GM19397 (cell line): ENCODE results near the gene KIF9.
"Not testable (repeated sequence)": the region's sequence is repeated elsewhere in the genome, so short reads cannot be mapped to it uniquely, and the experiment has no call there.

ENCODE experiments used
- ATAC-seq: cut with Tn5 transposase; IDR thresholded peaks from one replicate; pipeline ENCODE4 v1.9.1; 2021; ENCODE audit warnings: mild to moderate bottlenecking, moderate library complexity; ENCODE audit not compliant: unreplicated experiment

The KIF9 gene

DNA sequence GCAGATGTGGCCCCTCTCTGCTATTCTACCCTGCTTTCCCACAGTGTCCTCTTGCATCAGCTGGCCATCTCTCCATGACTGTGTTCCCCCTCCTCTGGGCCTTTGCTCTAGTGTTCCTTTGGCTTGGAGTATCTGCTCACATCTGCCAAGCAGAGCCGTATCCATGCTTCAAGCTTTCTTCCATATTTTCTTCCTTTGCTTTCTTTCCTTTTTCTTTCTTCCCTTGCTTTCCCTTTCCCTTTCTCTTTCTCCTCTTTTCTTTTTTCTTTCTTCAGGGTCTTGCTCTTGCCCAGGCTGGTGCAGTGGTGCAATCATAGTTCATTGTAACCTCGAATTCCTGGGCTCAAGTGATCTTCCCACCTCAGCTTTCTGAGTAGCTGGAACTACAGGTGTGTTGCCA, 12.7 kb upstream of the KIF9 start:
- ATAC-seq, result no peak

GRCh38 chr3:47294392-47294791, 11.8 kb upstream of the KIF9 start:
- no peak for ATAC-seq

- ATAC-seq, result no peak
Observed at GRCh38 chr3:47293822-47294221, 11.2 kb upstream of the KIF9 start.

GRCh38 chr3:47291754-47292420, 9.3 kb upstream of the KIF9 start:
- ATAC-seq, result not testable (repeated sequence)

DNA sequence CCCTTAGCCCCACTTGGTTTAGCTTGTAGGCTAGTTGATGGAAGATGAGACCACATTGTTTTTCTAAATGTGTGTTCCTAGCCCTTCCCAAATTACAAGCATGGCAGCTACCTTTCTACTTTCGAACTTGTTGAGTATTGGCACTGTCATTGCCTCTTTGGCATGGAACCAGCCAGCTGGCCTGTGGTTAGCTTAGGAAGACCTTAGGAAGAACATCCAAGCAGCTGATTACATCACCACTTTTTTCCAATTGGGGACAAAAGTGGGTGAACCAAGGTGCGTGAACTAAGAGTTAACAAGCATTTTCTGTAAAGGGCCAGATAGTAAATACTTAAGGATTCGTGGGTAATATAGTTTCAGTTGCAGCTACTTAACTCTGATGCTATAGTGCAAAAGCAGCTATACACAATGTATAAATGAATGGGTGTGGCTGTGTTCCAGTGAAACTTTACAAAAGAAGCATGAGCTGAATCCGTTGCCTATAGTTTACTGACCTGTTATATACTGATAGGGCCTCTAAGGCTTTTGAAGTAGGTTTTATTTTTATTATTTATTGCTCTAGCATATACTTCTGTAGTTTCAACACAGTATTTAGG, 8.7 kb upstream of the KIF9 start:
- no peak for ATAC-seq

DNA sequence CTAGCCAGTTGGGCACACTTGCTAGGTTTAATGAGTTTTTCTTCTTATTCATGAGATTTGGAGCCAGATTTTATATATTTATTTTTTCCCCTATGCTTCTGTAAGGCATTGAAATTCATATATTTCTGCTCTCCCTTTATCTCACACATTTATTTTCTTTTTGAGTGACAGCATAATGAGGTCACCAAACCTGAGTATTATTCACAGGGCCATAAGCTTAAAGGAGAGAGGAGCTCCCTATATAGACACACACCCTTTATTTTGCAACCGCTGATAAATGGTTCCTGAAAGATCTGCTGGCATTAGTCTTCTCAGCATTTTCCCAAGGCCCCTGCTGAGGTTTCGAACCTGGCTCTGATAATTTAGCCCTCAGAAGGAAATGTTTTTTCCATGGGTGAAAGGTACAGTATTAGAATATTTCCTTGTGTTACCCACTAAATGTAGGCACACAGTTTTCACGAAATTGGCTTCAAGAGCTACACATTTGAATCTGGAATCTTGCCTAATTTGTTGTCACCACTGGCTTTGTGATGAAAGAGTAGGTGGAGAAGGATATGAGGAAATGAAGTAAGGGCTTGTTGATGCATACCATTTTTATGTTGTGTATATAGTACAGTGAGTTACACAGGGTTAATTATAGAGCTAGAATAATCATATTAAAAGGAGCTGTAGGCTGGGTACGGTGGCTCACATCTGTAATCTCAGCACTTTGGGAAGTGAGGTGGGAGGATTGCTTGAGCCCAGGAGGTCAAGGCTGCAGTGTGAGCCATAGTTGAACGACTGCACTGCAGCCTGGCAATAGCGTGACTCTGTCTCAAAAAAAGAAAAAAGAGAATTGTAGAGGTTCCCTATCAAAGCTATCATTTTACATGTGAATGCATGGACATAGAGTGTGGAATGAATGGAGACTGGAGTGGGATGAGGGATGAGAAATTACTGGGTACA, 6.6 kb upstream of the KIF9 start:
- no peak for ATAC-seq

GRCh38 chr3:47283591-47284364, 1.2 kb upstream of the KIF9 start:
- ATAC-seq, result no peak

- ATAC-seq, result no peak
Observed at GRCh38 chr3:47283193-47283537, 566 bp upstream of the KIF9 start.

GRCh38 chr3:47280519-47280918, 2.1 kb downstream of the KIF9 start:
- ATAC-seq, result no peak

GRCh38 chr3:47276558-47276957, 6.0 kb downstream of the KIF9 start:
- ATAC-seq, result no peak

DNA sequence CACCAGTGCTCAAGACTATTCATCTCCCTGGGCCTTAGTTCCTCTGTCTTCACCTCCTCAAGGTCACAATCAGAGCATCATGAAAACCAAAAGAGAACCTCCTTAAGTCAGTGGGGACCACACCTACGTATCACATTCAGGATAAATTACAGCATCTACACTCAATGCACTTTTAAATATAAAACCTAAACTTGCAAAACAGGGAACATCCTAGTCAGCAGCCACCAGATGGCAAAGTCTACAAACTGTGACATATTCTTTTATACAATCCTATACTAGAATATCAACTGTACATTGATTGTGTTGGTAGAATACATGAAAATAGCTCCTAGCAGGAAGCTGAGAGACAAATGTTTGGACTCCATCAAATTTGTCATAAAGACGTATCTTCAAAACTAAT, 7.9 kb downstream of the KIF9 start:
- no peak for ATAC-seq

GRCh38 chr3:47273564-47273963, 9.0 kb downstream of the KIF9 start:
- ATAC-seq, result no peak

DNA sequence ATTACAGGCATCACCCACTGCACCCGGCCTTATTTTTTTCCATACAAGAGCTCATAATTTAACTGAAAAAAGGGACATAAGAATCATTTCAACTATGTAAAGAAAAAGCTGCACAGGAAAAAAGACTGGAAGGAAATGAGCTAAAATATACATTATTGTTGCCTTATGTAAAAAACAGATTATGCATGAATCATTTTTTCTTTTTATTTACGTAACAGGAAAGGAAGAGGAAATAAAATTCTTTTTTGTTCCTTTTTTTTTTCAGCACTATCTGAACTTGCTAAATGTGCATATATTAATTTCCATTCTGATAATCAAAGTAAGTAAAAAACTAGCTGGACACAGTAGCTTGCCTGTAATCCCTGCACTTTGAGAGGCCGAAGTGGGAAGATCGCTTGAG, 12.1 kb downstream of the KIF9 start:
- ATAC-seq, result no peak

GRCh38 chr3:47267490-47267824, 15.1 kb downstream of the KIF9 start:
- ATAC-seq, result no peak

DNA sequence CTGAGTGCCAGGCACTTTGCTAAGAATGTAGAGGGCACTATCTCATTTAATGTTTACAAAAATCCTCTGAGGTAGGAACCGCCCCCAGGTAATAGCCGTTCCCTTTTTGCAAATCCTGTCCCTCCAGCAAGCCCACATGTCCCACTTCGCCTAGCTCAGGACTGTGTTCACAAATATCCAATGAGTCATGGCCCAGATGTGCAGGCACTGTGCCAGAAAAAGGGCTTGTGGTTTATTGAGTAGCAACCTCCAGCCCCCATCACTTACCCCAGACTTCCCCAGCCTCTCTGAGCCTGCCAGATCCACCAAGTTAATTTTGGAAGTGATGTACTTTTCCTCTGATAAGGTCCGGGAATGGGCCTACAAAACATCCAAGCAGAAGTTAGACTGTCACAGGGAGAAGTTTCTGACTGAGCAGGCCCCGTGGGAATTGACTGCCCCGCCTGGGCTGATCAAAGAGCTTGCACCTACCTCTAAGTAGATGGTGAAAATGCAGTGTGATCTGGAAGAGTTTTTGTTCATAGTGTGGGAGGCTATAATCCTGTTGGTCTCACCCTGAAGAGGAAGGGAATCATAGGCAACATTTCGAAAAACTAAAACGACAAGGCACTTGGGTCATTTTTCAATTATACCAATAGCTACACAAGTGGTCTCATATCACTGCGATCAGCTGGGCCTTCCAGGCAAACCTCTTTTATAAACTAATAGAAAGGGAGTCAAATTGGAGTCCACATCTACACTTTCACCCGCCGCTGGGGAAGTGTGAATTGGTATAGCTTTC, 15.7 kb downstream of the KIF9 start:
- no peak for ATAC-seq

DNA sequence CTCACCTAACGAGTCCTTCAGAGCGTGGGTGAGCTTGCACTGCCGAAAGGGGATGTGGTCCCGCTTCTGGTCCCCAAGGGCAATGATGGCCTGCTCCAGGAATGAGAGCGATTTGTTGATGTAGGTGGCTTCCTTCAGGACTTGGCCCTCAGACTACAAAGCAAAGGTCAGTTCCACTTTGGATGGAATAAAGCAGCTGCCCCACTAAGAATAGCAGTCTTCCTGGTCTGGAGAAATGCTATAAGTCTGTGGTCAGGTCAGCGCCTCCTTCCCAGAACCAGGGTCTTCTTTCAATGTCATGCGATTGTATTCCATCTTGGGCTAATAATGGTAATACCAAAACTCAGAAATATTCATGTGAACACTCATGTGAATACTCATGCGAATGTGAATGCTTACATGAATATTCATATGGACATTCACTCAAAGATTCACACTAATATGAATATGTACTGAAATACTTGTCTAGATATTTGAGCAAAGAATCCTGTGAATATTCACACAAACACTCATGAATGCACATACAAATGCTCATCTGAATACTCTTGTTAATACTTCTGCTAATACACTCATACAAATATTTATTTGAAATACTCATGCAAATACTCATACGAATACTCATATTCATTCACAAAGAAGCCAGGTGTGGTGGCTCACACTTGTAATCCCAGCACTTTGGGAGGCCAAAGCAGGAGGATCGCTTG, 16.7 kb downstream of the KIF9 start:
- no peak for ATAC-seq

DNA sequence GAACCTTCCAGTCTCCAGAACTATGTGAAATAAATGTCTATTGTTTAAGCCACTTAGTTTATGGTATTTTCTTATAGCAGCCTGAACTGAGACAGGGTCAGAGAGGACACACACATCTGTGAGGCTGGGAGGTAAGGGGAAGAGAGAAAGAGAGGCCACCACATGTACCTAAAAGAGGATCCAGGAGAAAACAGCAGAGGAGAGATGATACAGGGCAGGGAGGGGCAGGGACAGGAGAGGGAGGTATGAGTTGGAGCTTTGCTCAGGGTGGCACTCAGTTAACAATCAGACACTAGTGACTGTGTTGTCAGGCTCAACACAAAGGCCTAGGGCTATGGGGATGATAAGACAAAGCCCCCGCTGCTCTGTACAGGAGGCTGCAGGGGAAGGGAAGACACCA, 17.6 kb downstream of the KIF9 start:
- no peak for ATAC-seq

DNA sequence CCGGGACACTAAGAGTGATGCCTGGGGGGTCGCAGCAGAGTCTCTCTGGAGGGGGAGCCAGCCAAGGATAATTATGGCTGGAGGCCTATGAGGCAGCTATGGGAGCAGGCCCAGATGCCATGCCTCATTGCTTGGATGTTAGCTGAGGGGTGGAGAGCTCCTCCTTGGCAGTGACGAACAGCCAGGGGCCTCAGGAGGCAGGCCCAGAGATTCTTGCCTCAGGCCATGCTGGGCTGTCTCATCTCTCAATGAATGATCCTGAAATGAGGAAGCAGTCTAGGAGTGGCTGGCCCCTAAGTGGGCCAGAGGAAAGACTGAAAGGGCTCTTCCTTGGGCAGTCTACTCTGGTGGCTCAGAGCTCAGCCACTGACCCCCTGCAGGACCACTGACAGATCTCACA, 21.3 kb downstream of the KIF9 start:
- no peak for ATAC-seq

GRCh38 chr3:47260605-47261004, 22.0 kb downstream of the KIF9 start:
- ATAC-seq, result no peak

DNA sequence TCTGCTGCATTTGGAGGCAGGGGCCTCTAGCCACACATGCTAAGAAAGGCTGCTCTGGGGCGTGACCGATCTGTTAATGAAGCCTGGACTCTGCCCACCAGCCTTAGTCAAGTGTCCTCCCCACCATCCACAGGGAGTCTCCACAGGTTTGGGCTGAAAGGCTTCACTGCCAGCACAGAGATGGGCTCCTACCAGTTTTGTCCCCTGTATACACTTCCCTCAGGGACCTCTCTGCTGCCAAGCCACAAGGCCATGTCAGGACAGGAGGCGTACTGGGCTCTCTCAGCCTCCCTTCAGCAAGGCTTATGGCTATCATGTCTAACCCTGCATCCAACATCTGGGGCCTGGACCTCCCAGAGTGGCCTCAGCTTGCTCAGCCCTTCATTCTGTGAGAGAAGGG, 23.5 kb downstream of the KIF9 start:
- ATAC-seq, result no peak
